Thyroid gland (tissue), 4 donors: ENCODE measurements around the gene SCMH1.

ENCODE experiments used
- CTCF ChIP-seq, 6 experiments: fragments of 200-600 bp in 3 of 6; fragments of 450-650 bp in 3 of 6; sonication (generic) in 3 of 6; IDR thresholded peaks; one replicate each; pipeline ENCODE4 v1.5.1; 2016 to 2019; ENCODE audit warnings: antibody characterized with exemption in 6 of 6, mild to moderate bottlenecking in 2 of 6, inconsistent platforms in 1 of 6, moderate library complexity in 1 of 6
- POLR2A ChIP-seq, 2 donors: fragments of 450-650 bp; IDR thresholded peaks; one replicate each; pipeline ENCODE4 v1.6.1; 2017; ENCODE audit warnings: antibody characterized with exemption in 2 of 2, mild to moderate bottlenecking in 2 of 2, moderate library complexity in 1 of 2

GRCh38 chr1:41192456-41193178, 49.5 kb downstream of the SCMH1 start:
- TF ChIP-seq POLR2A (IDR thresholded peaks at IDR 0.05) (no peak), CTCF (IDR thresholded peaks at IDR 0.05) (no peak)
